Chondrocyte (in vitro differentiated cells): ENCODE results near the gene TPCN1. TPM values are rescaled to one million over a fixed set of nuclear protein-coding genes. Genes with fewer than 3 reads are reported as not detected.

Source experiments
- DNase-seq: peaks from one replicate; pipeline ENCODE4 v3.0.0; 2021; ENCODE audit warnings: mixed read lengths, low spot score
- H3K27ac Mint-ChIP-seq: one replicate; pipeline ENCODE4 v1.8.0; 2021; ENCODE audit warnings: mild to moderate bottlenecking, moderate library complexity, mixed read lengths; ENCODE audit not compliant: unreplicated experiment
- H3K27me3 Mint-ChIP-seq: 2 replicates; pipeline ENCODE4 v1.8.0; 2021; ENCODE audit warnings: low read depth, mixed read lengths
- H3K36me3 Mint-ChIP-seq: 2 replicates; pipeline ENCODE4 v1.8.0; 2021; ENCODE audit warnings: low read depth, mixed read lengths
- H3K4me1 Mint-ChIP-seq: 2 replicates; pipeline ENCODE4 v1.8.0; 2021; ENCODE audit warnings: low read depth, mild to moderate bottlenecking, mixed read lengths
- H3K4me3 Mint-ChIP-seq: one replicate; pipeline ENCODE4 v1.8.0; 2021; ENCODE audit warnings: mild to moderate bottlenecking, moderate library complexity, mixed read lengths; ENCODE audit not compliant: unreplicated experiment
- H3K9me3 Mint-ChIP-seq: 2 replicates; pipeline ENCODE4 v1.8.0; 2021; ENCODE audit warnings: low read depth, mixed read lengths
- CTCF ChIP-seq: fragments of 200-600 bp; sonication (generic); IDR thresholded peaks from 2 replicates; pipeline ENCODE4 v1.5.0; 2021; ENCODE audit warnings: antibody characterized with exemption, mild to moderate bottlenecking, moderate library complexity
- total RNA-seq: library from RNA; stranded (reverse); gene quantifications from 3 replicates; pipeline ENCODE4 v1.2.1, GENCODE V29; 2021

Gene TPCN1
- total RNA-seq, 1 donor from 2014 or later: 35.9 TPM

- Mint-ChIP-seq H3K4me3 (no peak overlapping the region), H3K36me3 (peaks cover 2% of the 10 kb centered on the region), H3K9me3 (no peaks in the 10 kb centered on the region), H3K27me3 (no peaks in the 10 kb centered on the region), H3K4me1 (peaks cover 69% of the 10 kb centered on the region), H3K27ac (peak overlapping the region; percentile 98)
- no peak for DNase-seq
- TF ChIP-seq CTCF: no peak
Observed at GRCh38 chr12:113231235-113232088, 10.2 kb downstream of the TPCN1 start.

GRCh38 chr12:113232089-113232839 is 11.0 kb downstream of the TPCN1 start:
- H3K4me1 Mint-ChIP-seq: peaks cover 69% of the 10 kb centered on the region
- no peak for DNase-seq
- peak overlapping the region; percentile 98 for H3K27ac Mint-ChIP-seq
- H3K27me3 Mint-ChIP-seq: no peaks in the 10 kb centered on the region
- no peak for TF ChIP-seq CTCF
- H3K9me3 Mint-ChIP-seq: no peaks in the 10 kb centered on the region
- peak overlapping the region; percentile 51 for H3K4me3 Mint-ChIP-seq
- peaks cover 2% of the 10 kb centered on the region for H3K36me3 Mint-ChIP-seq

DNA sequence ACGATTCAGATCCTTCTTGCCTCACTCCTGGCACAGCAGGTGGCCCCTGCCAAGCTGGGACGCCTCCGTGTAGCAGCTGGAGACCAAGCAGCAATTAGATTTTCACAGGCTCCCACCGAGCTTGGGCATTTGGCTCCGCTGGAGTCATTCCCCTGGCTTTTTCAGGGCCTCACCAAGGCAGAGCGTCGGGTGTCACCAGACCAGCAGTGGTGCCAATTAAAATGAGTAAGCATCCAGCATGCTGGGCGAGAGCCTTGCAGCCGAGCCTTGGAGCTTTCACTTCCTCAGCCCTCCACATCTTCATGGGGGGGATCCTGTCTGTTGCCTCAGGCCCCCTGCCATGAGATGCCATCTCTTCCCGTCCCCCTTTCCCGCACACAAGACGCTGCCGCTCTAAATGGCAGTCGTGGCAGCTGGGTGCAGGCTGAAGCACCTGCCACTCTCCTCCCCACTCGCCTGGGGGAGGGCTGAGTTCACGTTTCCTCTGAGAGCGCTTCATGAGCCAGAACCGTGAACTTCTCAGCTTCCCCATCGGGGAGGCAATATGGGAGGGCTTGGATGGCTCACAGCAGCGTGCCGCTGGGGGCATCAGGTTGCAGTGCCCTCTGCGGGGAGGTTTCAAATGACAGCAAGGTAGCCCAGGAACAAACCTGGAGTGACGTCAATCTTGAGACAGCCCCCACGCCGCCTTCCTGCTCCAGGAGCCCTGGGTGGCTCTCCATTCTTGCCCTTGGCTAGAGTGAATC is 11.7 kb downstream of the TPCN1 start:
- Mint-ChIP-seq H3K36me3 (peaks cover 2% of the 10 kb centered on the region), H3K9me3 (no peaks in the 10 kb centered on the region), H3K27me3 (no peaks in the 10 kb centered on the region), H3K27ac (peak overlapping the region; percentile 98), H3K4me1 (peaks cover 67% of the 10 kb centered on the region), H3K4me3 (peak overlapping the region; percentile 51)
- DNase-seq: no peak
- no peak for TF ChIP-seq CTCF

DNA sequence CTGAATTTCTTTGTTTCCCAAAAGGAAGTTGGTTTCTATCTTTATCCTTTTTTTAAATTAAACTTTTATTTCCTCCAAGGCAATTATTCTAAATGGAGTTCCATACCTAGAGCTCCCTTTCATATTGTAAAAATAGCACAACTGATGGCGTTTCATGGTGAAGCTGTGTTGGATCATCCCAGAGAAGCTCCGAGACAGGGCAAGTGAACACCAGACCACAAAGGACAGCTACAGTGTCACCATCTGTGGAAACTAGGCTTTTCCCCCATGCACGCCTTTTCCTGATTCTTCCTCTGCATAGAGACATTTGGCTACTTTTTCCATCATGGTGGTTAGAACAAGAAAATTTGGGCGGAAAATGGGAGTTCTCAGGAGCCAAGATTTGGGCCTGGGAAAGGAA is 12.7 kb downstream of the TPCN1 start:
- Mint-ChIP-seq H3K9me3 (no peaks in the 10 kb centered on the region), H3K4me1 (peaks cover 64% of the 10 kb centered on the region), H3K27me3 (no peaks in the 10 kb centered on the region), H3K27ac (peak overlapping the region; percentile 98), H3K4me3 (no peak overlapping the region), H3K36me3 (peaks cover 2% of the 10 kb centered on the region)
- DNase-seq: no peak
- no peak for TF ChIP-seq CTCF

DNA sequence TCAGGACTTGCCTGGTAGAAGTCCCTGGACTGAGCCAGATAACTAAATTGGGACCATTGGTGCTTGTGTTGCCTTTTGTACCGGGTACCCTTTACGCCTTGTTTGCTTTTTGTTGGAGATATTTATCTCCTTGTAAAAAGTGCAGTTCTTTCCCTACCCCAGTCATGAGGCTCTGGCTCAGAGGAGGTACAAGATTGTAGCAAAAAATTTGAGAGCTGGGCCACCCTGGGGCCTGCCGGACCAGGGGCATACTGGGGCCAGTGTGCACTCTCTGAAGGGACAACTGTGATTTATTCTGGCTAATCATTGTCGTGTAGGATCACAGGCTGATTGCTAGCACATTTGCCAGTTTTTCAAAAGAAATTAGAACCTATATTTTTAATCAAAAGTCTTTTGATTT is 13.2 kb downstream of the TPCN1 start:
- peaks cover 65% of the 10 kb centered on the region for H3K4me1 Mint-ChIP-seq
- no peak overlapping the region for H3K4me3 Mint-ChIP-seq
- no peaks in the 10 kb centered on the region for H3K27me3 Mint-ChIP-seq
- DNase-seq: no peak
- H3K36me3 Mint-ChIP-seq: peaks cover 2% of the 10 kb centered on the region
- no peaks in the 10 kb centered on the region for H3K9me3 Mint-ChIP-seq
- no peak overlapping the region for H3K27ac Mint-ChIP-seq
- TF ChIP-seq CTCF: no peak
